Esophagus squamous epithelium (tissue), 4 donors: ENCODE results near the gene THBS2.

ENCODE experiments used
- CTCF ChIP-seq, 6 experiments: fragments of 450-650 bp in 4 of 6; fragments of 200-600 bp in 2 of 6; sonication (generic) in 2 of 6; IDR thresholded peaks; one replicate each; pipeline ENCODE4 v1.5.1; 2016 to 2019; ENCODE audit warnings: antibody characterized with exemption in 6 of 6, mild to moderate bottlenecking in 4 of 6, moderate library complexity in 4 of 6
- POLR2A ChIP-seq, 4 donors: fragments of 450-650 bp; IDR thresholded peaks; one replicate each; pipeline ENCODE4 v1.6.1; 2017; ENCODE audit warnings: antibody characterized with exemption in 4 of 4, mild to moderate bottlenecking in 4 of 4, moderate library complexity in 3 of 4

- TF ChIP-seq POLR2A (IDR thresholded peaks at IDR 0.05) (no peak), CTCF (IDR thresholded peaks at IDR 0.05) (no peak)
Measured at GRCh38 chr6:169271158-169271876, 17.7 kb upstream of the THBS2 start.
